GM21515 (cell line): ENCODE measurements around the gene BRF1.
"Not testable (repeated sequence)": the region's sequence is repeated elsewhere in the genome, so short reads cannot be mapped to it uniquely, and the experiment has no call there.

Experiments
- ATAC-seq: cut with Tn5 transposase; IDR thresholded peaks from one replicate; pipeline ENCODE4 v1.9.1; 2021; ENCODE audit not compliant: unreplicated experiment

BRF1 gene

GRCh38 chr14:105332350-105332874 lies 31.6 kb upstream of the BRF1 start:
- ATAC-seq = no peak

DNA sequence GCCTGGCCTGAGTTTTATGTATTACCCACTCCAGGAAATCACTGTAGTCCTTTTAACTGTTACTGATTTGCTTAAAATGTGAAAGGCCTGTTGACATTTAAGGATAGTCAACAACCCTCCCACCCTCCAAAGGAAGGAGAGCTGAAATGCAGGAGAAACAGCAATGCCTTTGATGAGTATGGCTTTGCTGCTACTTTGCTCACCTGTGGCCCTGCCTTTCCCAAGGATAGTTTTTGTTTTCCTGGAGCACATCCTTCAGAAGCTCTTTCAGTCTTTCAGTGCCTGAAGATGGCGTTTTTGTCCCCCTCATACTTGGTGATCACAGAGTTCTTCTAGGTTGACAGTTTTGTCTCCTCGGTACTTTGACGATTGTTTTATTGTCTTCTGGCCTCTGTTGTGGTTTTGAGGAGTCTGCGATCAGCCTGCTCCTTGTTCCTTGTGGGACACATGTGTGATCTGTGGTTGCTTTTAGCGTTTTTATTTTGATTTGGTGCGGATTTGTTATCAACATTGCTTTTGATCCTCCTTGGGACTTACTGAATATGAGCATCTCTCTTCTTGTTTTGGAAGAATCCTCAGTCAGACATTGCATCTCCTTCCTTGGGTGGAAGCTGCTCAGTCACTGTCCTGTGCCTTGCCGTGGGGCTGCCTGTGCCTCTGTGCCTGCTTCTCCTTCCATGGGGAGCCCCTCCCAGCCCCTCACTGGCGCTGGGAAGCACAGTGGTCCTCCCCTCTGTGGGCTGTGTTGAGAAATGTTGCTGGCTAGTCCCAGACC lies 31.0 kb upstream of the BRF1 start:
- no peak for ATAC-seq

DNA sequence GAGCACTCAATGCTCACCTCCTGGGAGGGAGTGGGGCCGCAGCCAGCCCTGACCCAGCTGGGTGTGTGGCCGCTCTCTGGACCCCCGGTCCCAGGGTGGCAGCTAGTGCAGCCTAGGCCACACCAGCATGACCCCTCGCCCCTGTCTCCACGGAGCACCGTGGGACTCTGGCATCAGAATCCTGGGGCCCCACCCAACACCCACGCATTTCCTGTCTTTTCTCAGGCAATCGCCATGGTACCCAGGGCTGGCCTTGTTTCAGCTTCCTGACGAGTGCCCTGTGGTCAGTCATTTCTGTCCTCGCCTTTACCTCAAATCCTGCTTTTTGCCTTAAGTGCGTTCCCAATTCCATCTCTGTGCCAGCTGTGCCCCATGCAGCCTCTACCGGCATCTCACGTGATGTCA lies 29.7 kb upstream of the BRF1 start:
- ATAC-seq = no peak

DNA sequence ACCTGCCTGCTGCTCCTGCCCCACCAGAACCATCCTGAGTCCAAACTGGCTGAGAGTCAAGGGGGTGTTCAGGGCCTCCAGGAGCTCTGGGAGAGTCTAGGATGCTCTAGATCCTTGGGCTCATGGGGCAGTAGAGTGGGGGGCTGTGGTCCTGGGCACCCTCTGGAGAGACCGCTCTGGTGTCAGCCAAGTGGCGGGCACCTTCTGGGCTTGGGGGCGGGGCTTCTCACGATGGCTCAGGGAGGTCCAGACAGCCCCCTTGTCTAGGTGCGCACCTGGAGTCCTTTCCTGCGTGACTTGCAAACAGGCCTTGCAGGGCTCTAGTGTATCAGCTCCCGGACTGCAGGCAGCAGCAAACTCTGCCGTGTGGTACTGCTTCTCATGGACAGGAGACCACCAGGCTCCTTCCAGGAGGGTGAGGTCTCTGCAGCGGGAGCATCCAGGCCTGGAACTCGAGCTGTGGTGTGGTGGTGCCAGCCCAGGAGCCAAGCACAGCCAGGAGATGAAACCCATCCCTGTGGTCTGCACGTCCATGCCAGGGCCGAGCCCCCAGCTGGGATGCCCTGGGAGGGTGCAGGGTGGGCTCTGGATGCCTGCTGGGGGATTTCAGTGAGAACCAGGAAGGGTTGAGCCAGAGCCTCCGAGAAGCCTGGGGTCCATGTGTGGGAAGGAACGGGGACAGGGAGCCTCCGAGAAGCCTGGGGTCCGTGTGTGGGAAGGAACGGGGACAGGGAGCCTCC lies 28.8 kb upstream of the BRF1 start:
- no peak for ATAC-seq

GRCh38 chr14:105328678-105329390 lies 28.0 kb upstream of the BRF1 start:
- ATAC-seq = no peak

DNA sequence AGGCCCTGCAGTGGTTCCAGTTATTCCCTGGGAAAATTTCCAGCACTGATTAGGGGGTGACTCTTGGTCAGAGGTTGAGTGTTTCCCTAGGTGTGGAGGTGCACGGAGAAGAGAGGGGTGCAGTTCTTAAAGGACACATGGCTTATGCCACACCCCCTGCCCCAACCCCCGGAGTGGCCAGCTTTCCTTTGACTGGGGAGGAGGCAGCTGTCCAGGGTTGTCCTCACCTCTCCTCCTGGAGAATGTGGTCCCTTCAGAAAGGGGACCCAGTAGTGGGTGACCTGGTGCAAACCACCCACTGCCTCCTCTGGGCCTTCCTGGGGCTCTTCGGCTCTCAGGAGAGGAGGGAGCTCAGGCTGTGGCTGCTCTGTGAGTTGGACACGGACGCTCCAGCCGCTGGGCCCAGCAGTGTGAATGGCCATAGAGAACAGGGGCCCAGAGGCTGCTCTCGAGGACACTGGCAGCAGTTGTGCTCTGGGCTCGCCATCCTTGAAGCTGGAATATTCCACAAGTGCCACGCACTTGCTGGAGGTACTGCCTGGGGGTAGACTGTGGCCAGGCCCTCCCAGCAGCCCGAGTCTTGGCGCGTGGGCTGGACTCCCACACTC lies 27.4 kb upstream of the BRF1 start:
- ATAC-seq = no peak

DNA sequence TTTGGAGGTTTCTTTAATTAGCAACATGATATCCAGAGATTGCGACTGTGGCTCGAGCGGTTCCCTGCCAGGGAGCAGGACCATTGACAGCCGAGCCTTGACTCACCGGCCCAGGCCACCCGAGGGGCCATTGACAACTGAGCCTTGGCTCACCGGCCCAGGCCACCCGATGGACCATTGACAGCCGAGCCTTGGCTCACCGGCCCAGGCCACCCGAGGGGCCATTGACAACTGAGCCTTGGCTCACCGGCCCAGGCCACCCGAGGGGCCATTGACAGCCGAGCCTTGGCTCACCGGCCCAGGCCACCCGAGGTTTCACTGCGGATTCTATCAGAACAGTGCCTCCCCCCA lies 26.9 kb upstream of the BRF1 start:
- ATAC-seq = not testable (repeated sequence)

- ATAC-seq = no peak
These were observed 26.3 kb upstream of the BRF1 start for GRCh38 chr14:105326891-105327694.

DNA sequence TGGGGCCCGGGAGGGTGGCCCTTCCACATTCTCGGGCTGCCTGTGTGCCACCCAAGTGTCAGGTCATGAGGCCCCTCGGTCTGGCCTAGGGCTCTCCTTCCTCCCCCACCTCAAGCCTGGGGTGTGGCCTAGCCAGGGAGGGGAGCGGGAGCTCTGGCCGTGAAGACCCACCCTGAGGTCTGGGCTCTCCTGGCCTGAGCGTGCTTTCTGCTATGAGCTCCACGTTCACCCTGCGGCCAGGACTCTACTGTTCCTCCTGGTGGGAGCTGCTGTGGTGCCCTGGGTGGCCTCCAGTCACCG lies 25.7 kb upstream of the BRF1 start:
- ATAC-seq = no peak

DNA sequence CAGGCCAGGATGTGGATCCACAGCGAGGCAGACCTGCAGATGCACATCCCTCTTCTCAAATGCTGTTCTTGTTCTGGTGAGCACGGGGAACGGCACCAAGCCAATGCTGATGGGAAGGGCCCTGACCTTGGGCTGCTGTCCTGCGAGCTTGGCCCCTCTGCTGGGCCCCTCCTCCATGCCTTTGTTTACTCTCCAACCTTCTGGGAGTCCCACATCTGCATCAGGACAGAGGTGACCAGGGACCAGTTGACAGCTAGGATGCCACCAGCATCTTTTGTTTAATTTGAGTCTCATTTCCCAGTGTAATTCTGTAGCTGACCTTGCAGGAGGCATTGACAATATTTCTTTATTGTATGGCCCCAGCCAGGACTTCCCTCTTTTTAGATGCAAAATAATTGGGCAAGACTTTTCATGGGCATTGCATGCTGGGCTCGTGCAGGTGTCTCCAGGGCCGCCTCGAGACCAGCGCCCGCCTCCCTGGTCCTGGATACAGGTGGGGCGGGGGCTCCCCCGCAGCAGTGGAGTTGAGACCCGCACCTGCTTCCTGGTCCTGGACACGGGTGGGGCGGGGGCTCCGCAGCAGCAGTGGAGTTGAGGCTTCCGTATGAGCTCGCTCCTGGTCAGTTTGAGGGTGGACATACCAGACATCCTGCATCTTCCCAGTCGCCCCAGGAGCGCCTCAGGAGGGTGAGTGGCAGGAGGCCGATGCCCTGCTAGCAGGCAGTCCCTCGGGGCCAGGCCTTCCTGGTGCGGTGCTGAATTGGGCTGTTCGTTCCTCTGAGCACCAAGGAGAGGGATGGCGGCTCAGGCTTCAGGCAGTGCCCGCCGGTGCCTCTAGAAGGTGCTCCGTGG lies 25.1 kb upstream of the BRF1 start:
- no peak for ATAC-seq

DNA sequence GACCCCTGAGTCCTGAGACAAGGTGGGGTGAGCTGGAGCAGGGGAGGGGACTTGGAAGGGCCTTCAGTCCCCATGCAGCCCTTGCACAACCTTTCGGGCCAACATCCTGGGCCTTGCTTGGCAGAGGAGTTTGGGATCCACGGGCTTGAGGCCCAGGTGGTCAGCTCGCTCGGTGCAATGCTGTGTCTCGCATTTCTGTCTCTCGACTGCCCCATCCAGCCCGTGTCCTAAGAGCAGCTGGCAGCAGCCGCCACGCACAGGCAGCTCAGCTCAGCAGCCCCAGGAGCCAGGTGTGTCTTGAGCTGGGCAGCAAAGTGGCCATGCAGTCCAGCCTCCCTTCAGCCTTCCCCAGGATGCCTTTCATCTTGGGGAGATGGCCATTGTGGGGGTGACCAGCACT lies 24.5 kb upstream of the BRF1 start:
- no peak for ATAC-seq

GRCh38 chr14:105324871-105325270 lies 24.1 kb upstream of the BRF1 start:
- ATAC-seq = no peak

DNA sequence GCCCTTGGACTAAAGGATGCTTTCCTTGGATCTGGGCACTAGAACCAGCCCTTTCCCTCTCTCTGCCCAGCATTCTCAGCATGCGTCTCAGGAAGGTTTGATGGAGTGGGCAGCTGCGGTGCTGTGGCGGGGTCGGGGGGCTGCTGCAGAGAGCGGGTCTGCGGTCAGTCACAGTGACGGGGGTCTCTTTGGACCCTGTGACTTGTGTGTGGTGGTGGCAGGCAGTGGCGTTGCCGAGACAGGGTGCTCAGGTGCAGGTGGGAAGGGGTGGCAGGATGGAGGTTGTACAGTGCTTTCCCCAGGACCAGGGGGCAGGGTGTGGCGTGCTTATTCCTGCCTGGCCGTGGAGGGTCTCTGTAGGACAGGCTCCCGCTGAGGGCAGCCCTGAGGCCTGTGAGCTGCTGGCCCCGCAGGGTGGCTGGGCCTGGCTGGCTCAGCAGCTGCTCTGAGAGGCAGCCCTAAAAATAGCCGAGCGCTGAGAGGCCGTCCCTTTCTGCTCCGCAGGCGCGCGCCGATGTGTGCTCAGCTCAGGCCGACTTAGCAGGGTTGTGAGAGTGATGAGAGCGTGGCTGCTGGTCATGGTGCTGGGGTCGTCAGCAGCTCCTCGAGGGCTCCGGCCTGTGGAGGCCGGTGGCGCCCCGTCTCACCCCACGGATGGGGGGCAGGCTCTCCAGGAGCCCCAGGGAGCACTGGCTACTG lies 23.4 kb upstream of the BRF1 start:
- no peak for ATAC-seq

DNA sequence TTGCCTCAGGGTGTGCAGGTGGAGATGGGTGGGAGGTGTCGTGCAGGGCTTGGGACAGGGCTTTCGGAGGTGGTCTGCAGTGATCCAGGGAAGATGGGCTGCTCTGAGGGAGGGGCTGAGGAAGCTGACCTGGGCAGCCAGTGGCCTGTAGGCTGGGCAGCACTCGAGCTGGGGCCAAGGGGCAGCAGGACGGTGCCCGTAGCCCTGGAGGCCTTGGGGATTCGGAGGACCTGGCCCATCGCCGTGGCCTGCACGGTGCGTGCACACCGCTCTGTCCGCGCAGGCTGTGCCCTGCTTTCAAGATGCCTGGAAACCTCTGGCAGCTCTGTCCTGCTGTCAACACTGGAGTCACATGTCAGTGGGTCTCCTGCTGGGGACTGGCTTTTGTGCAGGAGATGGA lies 22.9 kb upstream of the BRF1 start:
- no peak for ATAC-seq

DNA sequence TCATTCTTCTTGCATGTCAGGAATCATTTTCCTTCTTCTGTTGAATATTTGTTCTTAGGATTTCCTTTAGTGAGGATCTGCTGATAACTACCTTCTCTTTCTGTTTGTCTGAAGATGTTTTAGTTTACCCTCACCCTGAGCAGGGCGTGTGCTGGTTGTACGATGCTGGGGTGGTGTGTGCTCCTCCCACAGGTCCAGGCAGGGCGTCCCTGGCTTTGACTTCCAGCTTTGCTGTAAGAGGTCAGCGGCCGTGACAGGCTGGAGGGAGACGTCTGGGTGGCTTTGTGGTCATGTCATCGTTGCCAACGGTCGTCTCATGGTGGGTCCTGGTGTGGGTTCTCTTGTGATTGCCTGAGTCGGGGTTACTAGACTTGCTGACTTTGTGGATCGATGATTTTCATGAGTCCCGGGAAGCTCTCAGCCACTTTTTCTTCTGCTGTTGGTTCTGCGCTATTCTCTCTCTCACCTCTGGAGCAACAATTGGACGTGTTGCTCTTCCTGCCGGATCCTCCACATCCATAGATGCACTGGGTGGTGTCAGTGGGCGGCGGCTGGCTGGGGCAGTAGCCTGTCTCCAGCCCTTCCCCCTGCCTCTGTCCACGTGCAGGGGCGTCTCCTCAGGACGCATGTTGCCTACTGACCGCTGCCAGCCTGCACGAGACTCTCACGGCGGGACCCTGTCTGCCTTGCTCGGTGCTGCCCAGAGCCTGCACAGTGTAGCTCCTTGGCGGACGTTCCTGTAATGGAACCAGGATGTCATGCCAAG lies 22.2 kb upstream of the BRF1 start:
- ATAC-seq = no peak

DNA sequence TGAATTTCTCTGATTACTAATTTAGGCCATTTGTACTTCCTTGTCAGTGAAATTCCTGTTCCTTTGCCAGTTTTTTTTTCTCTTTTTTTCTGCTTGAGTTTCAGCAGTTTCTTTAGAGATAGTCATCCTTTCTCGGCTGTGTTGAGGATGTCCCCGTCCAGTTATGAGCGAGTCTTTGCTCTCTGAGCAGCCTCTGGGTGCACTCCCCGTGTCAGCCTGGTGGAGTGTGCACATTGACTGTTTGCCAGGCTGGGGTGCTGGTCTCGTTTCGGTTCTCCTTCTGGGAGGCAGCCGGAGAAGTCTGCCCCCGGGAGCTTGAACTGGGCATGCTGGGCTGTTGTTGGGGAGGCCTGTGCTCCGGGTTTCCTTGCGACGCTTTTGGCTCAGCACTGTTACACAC lies 16.7 kb upstream of the BRF1 start:
- ATAC-seq = no peak

DNA sequence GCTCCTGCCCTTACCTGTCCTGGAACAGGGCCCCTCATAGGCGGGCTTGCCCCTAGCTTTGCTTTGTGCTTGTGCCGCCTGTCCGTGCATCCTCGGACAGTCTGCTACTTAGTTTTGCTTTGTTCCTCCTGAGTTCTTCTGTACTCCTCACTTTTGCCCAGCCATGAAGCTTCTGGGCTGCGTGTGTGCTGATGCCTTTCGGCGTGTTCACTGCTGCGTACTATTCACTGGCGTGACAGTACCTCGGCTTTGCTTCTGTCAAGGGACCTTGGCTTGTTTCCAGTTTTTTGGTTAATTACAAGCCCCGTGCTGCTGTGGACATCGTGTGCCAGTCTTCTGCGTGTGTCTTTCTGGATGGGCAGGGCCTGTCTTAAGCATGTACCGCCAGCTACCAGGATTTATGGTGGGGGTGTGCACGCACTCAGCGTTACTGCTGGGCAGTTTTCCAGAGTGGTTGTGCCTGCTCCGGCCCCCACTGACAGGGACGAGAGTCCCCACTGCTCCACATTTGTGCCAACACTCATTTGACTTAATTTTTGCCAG lies 16.2 kb upstream of the BRF1 start:
- no peak for ATAC-seq

- ATAC-seq = no peak
These were observed 15.8 kb upstream of the BRF1 start for GRCh38 chr14:105316577-105316941.
